Left lung (tissue), 10 donors: ENCODE measurements around the gene ELMO2. TPM values are rescaled to one million over a fixed set of nuclear protein-coding genes. Genes with fewer than 3 reads are reported as not detected.

Source experiments
- ATAC-seq: fragments of 200-7000 bp; cut with Tn5 transposase; one replicate; pipeline ENCODE4 v1.9.1; 2020; ENCODE audit warnings: moderate library complexity
- DNase-seq, 4 donors: peaks; one replicate each; pipeline ENCODE4 v3.0.0-alpha.2; 2013 to 2020
- H3K27ac ChIP-seq, 2 donors: fragments of 200-600 bp; sonication (generic) in 1 of 2; one replicate each; pipeline versions ENCODE4 v1.5.0 to v1.8.0; 2020 to 2021
- H3K27me3 ChIP-seq, 2 donors: fragments of 200-600 bp; sonication (generic) in 1 of 2; one replicate each; pipeline versions ENCODE4 v1.5.0 to v1.8.0; 2020 to 2021
- H3K36me3 ChIP-seq, 2 donors: fragments of 200-600 bp; sonication (generic) in 1 of 2; one replicate each; pipeline versions ENCODE4 v1.5.0 to v1.8.0; 2020 to 2021
- H3K4me1 ChIP-seq, 2 donors: fragments of 200-600 bp; one replicate each; pipeline ENCODE4 v1.8.0; 2021
- H3K4me3 ChIP-seq, 2 donors: fragments of 200-600 bp; sonication (generic) in 1 of 2; one replicate each; pipeline versions ENCODE4 v1.5.0 to v1.8.0; 2020 to 2021; ENCODE audit warnings: mild to moderate bottlenecking in 1 of 2
- H3K9me3 ChIP-seq, 2 donors: fragments of 200-600 bp; sonication (generic) in 1 of 2; one replicate each; pipeline versions ENCODE4 v1.5.0 to v1.8.0; 2020 to 2021
- CTCF ChIP-seq, 2 donors: fragments of 200-600 bp; sonication (generic) in 1 of 2; IDR thresholded peaks; one replicate each; pipeline versions ENCODE4 v1.5.0 to v1.8.0; 2021; ENCODE audit warnings: antibody characterized with exemption in 2 of 2
- intact Hi-C, 2 donors: fragments of 100-400 bp; cut with DNase I; formaldehyde crosslinking; loops; one replicate each; pipeline versions ENCODE4 v1.11.2 to v1.14.2; 2022
- polyA plus RNA-seq, 6 donors: library from polyadenylated mRNA; unstranded; fragments of 120-200 nt; gene quantifications; one replicate each; pipeline ENCODE4 v1.2.1, GENCODE V29; 2013; ENCODE audit not compliant: insufficient read length in 6 of 6
- total RNA-seq, 2 donors: library from RNA; stranded (reverse); fragmentation: NEBNext Ultra II Directional; extraction: Animal tissue kit (Norgen Biotek cat#: 25700); gene quantifications; one replicate each; pipeline ENCODE4 v1.2.1, GENCODE V29; 2021
- donor health status: DM: no; HTN: yes; CAD: no.
- donor health status: DM: no; HTN: no; CAD: no.

ELMO2 gene
- total and polyA plus RNA-seq, 8 donors, result 56.2 to 79.1 (median 60.5) TPM

GRCh38 chr20:46350201-46350985, 56.0 kb downstream of the ELMO2 start:
- ATAC-seq (peak; percentile 33), DNase-seq (no peak)
- TF ChIP-seq CTCF (IDR thresholded peaks at IDR 0.05), result no peak
- Histone ChIP-seq H3K4me1 (peaks cover 0 to 14% of the 10 kb centered on the region in 2 donors), H3K9me3 (no peaks in the 10 kb centered on the region), H3K4me3 (no peak overlapping the region), H3K27me3 (no peaks in the 10 kb centered on the region), H3K36me3 (peaks cover 0 to 79% of the 10 kb centered on the region in 2 donors), H3K27ac (no peak overlapping the region)
- intact Hi-C loops, result no loop called here

- H3K9me3 ChIP-seq, result no peaks in the 10 kb centered on the region
- peaks cover 0 to 72% of the 10 kb centered on the region in 2 donors for H3K36me3 ChIP-seq
- no peaks in the 10 kb centered on the region for H3K27me3 ChIP-seq
- no peak for TF ChIP-seq CTCF (IDR thresholded peaks at IDR 0.05)
- no peak overlapping the region for H3K4me3 ChIP-seq
- intact Hi-C loops, result no loop called here
- H3K27ac ChIP-seq, result no peak overlapping the region
- DNase-seq (no peak), ATAC-seq (no peak)
- H3K4me1 ChIP-seq, result peaks cover 0 to 14% of the 10 kb centered on the region in 2 donors
Observed at GRCh38 chr20:46349742-46350056, 56.7 kb downstream of the ELMO2 start.

GRCh38 chr20:46349035-46349741, 57.2 kb downstream of the ELMO2 start:
- no peak overlapping the region for H3K27ac ChIP-seq
- TF ChIP-seq CTCF (IDR thresholded peaks at IDR 0.05), result peak; percentile 57 to 65
- no peaks in the 10 kb centered on the region for H3K9me3 ChIP-seq
- H3K4me1 ChIP-seq, result peaks cover 0 to 14% of the 10 kb centered on the region in 2 donors
- intact Hi-C loops, result no loop called here
- DNase-seq (peak in 3 of 4 donors; percentile 9 to 87 (median 31)), ATAC-seq (peak; percentile 69)
- H3K36me3 ChIP-seq, result peaks cover 0 to 67% of the 10 kb centered on the region in 2 donors
- peaks cover 0 to under 1% of the 10 kb centered on the region in 2 donors for H3K27me3 ChIP-seq
- H3K4me3 ChIP-seq, result no peak overlapping the region

- no peak for TF ChIP-seq CTCF (IDR thresholded peaks at IDR 0.05)
- H3K4me3 ChIP-seq, result no peak overlapping the region
- intact Hi-C loops, result no loop called here
- H3K27ac ChIP-seq, result no peak overlapping the region
- peaks cover 0 to 59% of the 10 kb centered on the region in 2 donors for H3K36me3 ChIP-seq
- DNase-seq (no peak), ATAC-seq (peak; percentile 19)
- no peaks in the 10 kb centered on the region for H3K9me3 ChIP-seq
- H3K27me3 ChIP-seq, result peaks cover 6 to 8% of the 10 kb centered on the region in 2 donors
- H3K4me1 ChIP-seq, result peaks cover 0 to 19% of the 10 kb centered on the region in 2 donors
Observed at GRCh38 chr20:46347841-46348803, 58.3 kb downstream of the ELMO2 start.
